ENCODE data around the gene OR2F1.
"Not testable (repeated sequence)": the region's sequence is repeated elsewhere in the genome, so short reads cannot be mapped to it uniquely, and the experiment has no call there.

OR2F1 gene

DNA sequence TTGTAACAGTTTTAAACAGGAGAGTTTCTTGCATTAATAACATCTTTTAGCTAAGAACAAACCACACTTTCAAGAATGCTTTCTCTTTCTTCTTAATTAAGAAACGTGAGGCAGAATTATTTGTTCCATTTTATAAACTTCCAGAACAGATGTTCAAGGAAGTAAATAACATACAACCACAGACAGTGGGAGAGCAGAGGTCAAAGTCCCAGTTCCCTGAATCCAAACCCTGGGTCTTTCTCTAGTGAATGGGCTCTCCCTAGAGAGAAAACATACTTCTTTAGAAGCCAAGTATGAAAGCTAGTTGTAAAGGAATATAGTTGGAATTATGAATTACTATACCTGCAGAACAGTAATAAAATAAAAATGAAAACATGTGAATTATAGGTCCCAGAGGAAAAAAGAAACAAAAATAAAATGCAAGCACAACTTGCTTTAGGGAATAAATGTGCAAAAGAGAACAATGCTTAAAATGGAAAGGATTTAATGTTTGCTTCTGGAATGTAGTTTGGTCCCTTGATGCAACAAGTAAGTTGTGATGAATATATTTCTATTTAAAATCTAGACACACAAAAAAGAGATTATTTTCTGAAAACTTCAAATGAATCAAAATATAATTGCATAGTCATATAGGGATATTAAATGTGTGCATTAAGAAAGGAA is 51.5 kb downstream of the OR2F1 start:
- DNase-seq (ENCODE audit: insufficient read length, low spot score), result no peak
- no peak for FAIRE-seq

GRCh38 chr7:144006692-144007042 is 52.0 kb downstream of the OR2F1 start:
- no peak for DNase-seq (ENCODE audit: insufficient read length, low spot score)
- FAIRE-seq, result no peak

- FAIRE-seq (no peak), DNase-seq (ENCODE audit: insufficient read length, low spot score) (no peak)
Measured at GRCh38 chr7:144009361-144009760, 54.7 kb downstream of the OR2F1 start.

DNA sequence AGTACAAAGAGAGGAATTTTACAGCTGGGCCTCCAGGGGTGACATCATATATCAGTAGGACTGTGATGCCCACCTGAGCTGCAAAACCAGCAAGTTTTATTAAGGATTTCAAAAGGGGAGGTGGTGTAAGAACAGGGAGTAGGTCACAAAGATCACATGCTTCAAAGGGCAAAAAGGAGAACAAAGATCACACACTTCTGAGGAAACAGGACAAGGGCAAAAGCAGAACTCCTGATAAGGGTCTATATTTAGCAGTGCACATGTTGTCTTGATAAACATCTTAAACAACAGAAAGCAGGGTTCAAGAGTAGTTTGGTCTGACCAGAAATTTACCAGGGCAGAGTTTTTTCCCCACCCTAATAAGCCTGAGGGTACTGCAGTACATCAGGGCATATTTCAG is 55.4 kb downstream of the OR2F1 start:
- not testable (repeated sequence) for DNase-seq (ENCODE audit: insufficient read length, low spot score); FAIRE-seq

GRCh38 chr7:144010821-144011220 is 56.2 kb downstream of the OR2F1 start:
- not testable (repeated sequence) for DNase-seq (ENCODE audit: insufficient read length, low spot score); FAIRE-seq

DNA sequence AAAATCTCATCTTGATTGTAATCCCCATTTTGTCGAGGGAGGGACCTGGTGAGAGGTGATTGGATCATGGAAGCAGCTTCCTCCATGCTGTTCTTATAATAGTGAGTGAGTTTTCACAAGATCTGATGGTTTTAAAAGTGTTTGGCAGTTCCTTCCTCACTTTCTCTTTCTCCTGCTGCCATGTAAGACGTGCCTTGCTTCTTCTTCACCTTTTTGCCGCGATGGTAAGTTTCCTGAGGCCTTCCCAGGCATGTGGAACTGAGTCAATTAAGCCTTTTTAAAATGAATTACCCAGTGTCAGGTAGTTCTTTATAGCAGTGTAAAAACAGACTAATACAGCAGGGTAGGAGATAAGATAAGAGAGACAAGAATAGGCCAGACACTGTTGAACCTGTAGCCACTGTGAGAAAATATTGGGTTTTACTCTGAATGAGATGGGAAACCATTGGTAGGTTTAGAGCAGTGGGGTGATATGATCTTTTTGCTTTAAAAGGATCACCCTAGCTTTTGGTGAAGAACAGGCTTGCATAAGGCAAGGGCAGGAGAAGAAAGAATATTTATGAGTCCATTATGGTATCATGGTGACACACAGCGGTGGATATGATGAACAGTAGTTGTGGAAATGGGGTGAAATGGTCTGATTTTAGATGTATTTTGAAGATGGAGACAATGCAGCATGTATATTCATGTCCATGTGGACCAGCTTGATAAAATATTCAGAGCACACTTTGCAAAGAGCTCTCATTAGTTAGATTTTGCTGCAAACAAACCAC is 57.0 kb downstream of the OR2F1 start:
- DNase-seq (ENCODE audit: insufficient read length, low spot score), result no peak
- FAIRE-seq, result no peak

Data from GM19239 (cell line).